IMR-90 (cell line): Measurements from ENCODE around the gene C7orf57. TPM values are rescaled to one million over a fixed set of nuclear protein-coding genes. Genes with fewer than 3 reads are reported as not detected.

Experiments
- ATAC-seq: fragments of 200-7000 bp; cut with Tn5 transposase; 2 replicates; pipeline ENCODE4 v1.9.1; 2020; ENCODE audit warnings: low read depth, mild to moderate bottlenecking, moderate library complexity
- BruUV-seq: library from RNA; stranded (reverse); fragments of 400-500 nt; replicated peaks from 2 replicates; lab custom pipeline; 2021; lab: Mats Ljungman, UMichigan
- CTCF ChIA-PET: fragments of 300-600 bp; formaldehyde crosslinking; extraction: SDS; loops from one replicate; lab custom pipeline; 2021; ENCODE audit warnings: antibody characterized with exemption; lab: Yijun Ruan, JAX
- POLR2A ChIA-PET: fragments of 300-600 bp; sonication (Branson Sonifier 250); formaldehyde crosslinking; loops from one replicate; lab custom pipeline; 2022; ENCODE audit warnings: antibody characterized with exemption; ENCODE audit not compliant: unreplicated experiment; lab: Charles Lee
- DNase-seq: peaks from one replicate; pipeline ENCODE4 v3.0.0; 2013
- H2AFZ ChIP-seq: replicated peaks from 2 replicates; pipeline ENCODE3; 2013; ENCODE audit warnings: low read length, mild to moderate bottlenecking; ENCODE audit not compliant: poor library complexity
- H2AK5ac ChIP-seq: 2 replicates; pipeline ENCODE4 v1.6.1; 2013; ENCODE audit warnings: low read depth, low read length, inconsistent platforms
- H2AK9ac ChIP-seq: replicated peaks from 2 replicates; pipeline ENCODE3; 2013; ENCODE audit warnings: mild to moderate bottlenecking, low read depth, low read length, moderate library complexity; ENCODE audit not compliant: poor library complexity
- H2BK120ac ChIP-seq: 2 replicates; pipeline ENCODE4 v1.6.1; 2013; ENCODE audit warnings: low read depth, low read length, inconsistent platforms
- H2BK15ac ChIP-seq: 3 replicates; pipeline ENCODE4 v1.6.1; 2013; ENCODE audit warnings: low read depth, low read length, inconsistent platforms
- H2BK20ac ChIP-seq: 2 replicates; pipeline ENCODE4 v1.6.1; 2013; ENCODE audit warnings: low read depth, mild to moderate bottlenecking, inconsistent platforms, low read length, moderate library complexity
- H2BK5ac ChIP-seq: 2 replicates; pipeline ENCODE4 v1.6.1; 2013; ENCODE audit warnings: mild to moderate bottlenecking, low read depth, low read length, inconsistent platforms; ENCODE audit not compliant: poor library complexity, severe bottlenecking
- H3K14ac ChIP-seq: replicated peaks from 2 replicates; pipeline ENCODE4 v1.6.1; 2013; ENCODE audit warnings: low read depth, low read length, inconsistent platforms
- H3K18ac ChIP-seq: 2 replicates; pipeline ENCODE4 v1.6.1; 2013; ENCODE audit warnings: low read depth, low read length, control low read depth
- H3K23ac ChIP-seq: 2 replicates; pipeline ENCODE4 v1.6.1; 2013; ENCODE audit warnings: low read depth, low read length, inconsistent platforms
- H3K27ac ChIP-seq: 2 replicates; pipeline ENCODE4 v1.5.1; 2013; ENCODE audit warnings: mild to moderate bottlenecking, control low read depth, low read length; ENCODE audit not compliant: insufficient read depth
- H3K27me3 ChIP-seq: 2 replicates; pipeline ENCODE4 v1.6.1; 2013; ENCODE audit warnings: low read length; ENCODE audit not compliant: control insufficient read depth, insufficient read depth
- H3K36me3 ChIP-seq: 2 replicates; pipeline ENCODE4 v1.6.1; 2013; ENCODE audit warnings: low read length, mixed read lengths; ENCODE audit not compliant: control insufficient read depth, insufficient read depth
- H3K4ac ChIP-seq: 2 replicates; pipeline ENCODE4 v1.6.1; 2013; ENCODE audit warnings: low read depth, low read length, inconsistent platforms
- H3K4me1 ChIP-seq: 2 replicates; pipeline ENCODE4 v1.6.1; 2013; ENCODE audit warnings: low read length, mixed read lengths; ENCODE audit not compliant: control insufficient read depth, insufficient read depth
- H3K4me2 ChIP-seq: 2 replicates; pipeline ENCODE4 v1.6.1; 2013; ENCODE audit warnings: low read depth, mild to moderate bottlenecking, control low read depth, low read length, moderate library complexity
- H3K4me3 ChIP-seq: 2 replicates; pipeline ENCODE4 v1.5.1; 2013; ENCODE audit warnings: low read depth, mild to moderate bottlenecking, control low read depth, low read length, moderate library complexity; ENCODE audit not compliant: insufficient read depth
- H3K56ac ChIP-seq: 2 replicates; pipeline ENCODE4 v1.6.1; 2013; ENCODE audit warnings: low read length, inconsistent platforms; ENCODE audit not compliant: insufficient read depth; ENCODE audit errors: extremely low read depth
- H3K79me1 ChIP-seq, 2 experiments: 2 replicates each; pipeline ENCODE4 v1.6.1; 2013; ENCODE audit warnings: low read length in 2 of 2, inconsistent platforms in 1 of 2, low read depth in 1 of 2
- H3K9ac ChIP-seq: 2 replicates; pipeline ENCODE4 v1.6.1; 2013; ENCODE audit warnings: low read depth, low read length, control low read depth
- H3K9me1 ChIP-seq: 2 replicates; pipeline ENCODE4 v1.6.1; 2013; ENCODE audit warnings: low read length, inconsistent platforms; ENCODE audit not compliant: insufficient read depth
- H3K9me3 ChIP-seq: 2 replicates; pipeline ENCODE4 v1.6.1; 2013; ENCODE audit warnings: low read length; ENCODE audit not compliant: control insufficient read depth, insufficient read depth
- H4K20me1 ChIP-seq: 2 replicates; pipeline ENCODE4 v1.6.1; 2013; ENCODE audit warnings: low read length, inconsistent platforms; ENCODE audit not compliant: insufficient read depth
- H4K5ac ChIP-seq: 2 replicates; pipeline ENCODE4 v1.6.1; 2013; ENCODE audit warnings: mild to moderate bottlenecking, low read depth, low read length, control low read depth
- H4K8ac ChIP-seq, 2 experiments: 2 replicates each; pipeline ENCODE4 v1.6.1; 2013; ENCODE audit warnings: low read depth in 2 of 2, low read length in 2 of 2, control low read depth in 1 of 2, inconsistent platforms in 1 of 2
- H4K91ac ChIP-seq: 2 replicates; pipeline ENCODE4 v1.6.1; 2013; ENCODE audit warnings: low read depth, low read length, inconsistent platforms; ENCODE audit not compliant: insufficient read depth
- CEBPB ChIP-seq: IDR thresholded peaks from 2 replicates; pipeline ENCODE4 v1.6.1; 2012; ENCODE audit warnings: low read depth, low read length, improper control_type of control experiment
- CTCF ChIP-seq: conservative IDR thresholded peaks from 2 replicates; pipeline ENCODE4 v1.5.1; 2012; ENCODE audit warnings: mild to moderate bottlenecking, low read depth, low read length, improper control_type of control experiment
- FOS ChIP-seq: fragments of 150-350 bp; IDR thresholded peaks from 2 replicates; pipeline ENCODE4 v1.6.1; 2016; ENCODE audit warnings: low read depth, low read length
- MAFK ChIP-seq: IDR thresholded peaks from 2 replicates; pipeline ENCODE4 v1.6.1; 2012; ENCODE audit warnings: low read depth, low read length, improper control_type of control experiment
- MAZ ChIP-seq: IDR thresholded peaks from 2 replicates; pipeline ENCODE4 v1.6.1; 2012; ENCODE audit warnings: low read depth, mild to moderate bottlenecking, low read length, improper control_type of control experiment, moderate library complexity, borderline replicate concordance
- MXI1 ChIP-seq: IDR thresholded peaks from 2 replicates; pipeline ENCODE4 v1.6.1; 2012; ENCODE audit warnings: low read depth, mild to moderate bottlenecking, low read length, moderate library complexity, borderline replicate concordance
- POLR2A ChIP-seq: IDR thresholded peaks from 2 replicates; pipeline ENCODE4 v1.6.1; 2012; ENCODE audit warnings: mild to moderate bottlenecking, low read depth, low read length
- RAD21 ChIP-seq: IDR thresholded peaks from 2 replicates; pipeline ENCODE4 v1.6.1; 2012; ENCODE audit warnings: low read length, improper control_type of control experiment
- RCOR1 ChIP-seq: IDR thresholded peaks from 2 replicates; pipeline ENCODE4 v1.6.1; 2012; ENCODE audit warnings: mild to moderate bottlenecking, low read length, improper control_type of control experiment; ENCODE audit not compliant: insufficient replicate concordance
- RFX5 ChIP-seq: IDR thresholded peaks from 2 replicates; pipeline ENCODE4 v1.8.0; 2012; ENCODE audit warnings: low read depth, mild to moderate bottlenecking, low read length, moderate library complexity
- SMC3 ChIP-seq: fragments of 150-350 bp; IDR thresholded peaks from 2 replicates; pipeline ENCODE4 v1.6.1; 2016; ENCODE audit warnings: low read depth, mild to moderate bottlenecking, antibody characterized with exemption, low read length, moderate library complexity
- WGBS, 2 experiments: methylation state at CpG; one replicate each; pipeline versions ENCODE4 v1.1.5 to v1.1.7; 2013; ENCODE audit warnings: missing lambda C conversion rate in 2 of 2; ENCODE audit not compliant: insufficient read length in 1 of 2; ENCODE audit errors: extremely low coverage in 2 of 2; 5-methylcytosine and 5-hydroxymethylcytosine counted together
- dilution Hi-C: fragments of 300-500 bp; cut with HindIII; formaldehyde crosslinking; loops from one replicate; pipeline ENCODE4 v1.14.3; 2018; ENCODE audit warnings: low sequenced_read_pairs; ENCODE audit not compliant: unreplicated experiment
- in situ Hi-C: fragments of 300-500 bp; cut with MboI; formaldehyde crosslinking; loops from 3 replicates; pipeline ENCODE4 v1.14.3; 2019; ENCODE audit warnings: low sequenced_read_pairs, inconsistent platforms, mixed read lengths
- intact Hi-C: fragments of 100-400 bp; cut with micrococcal nuclease; formaldehyde crosslinking; loops from 2 replicates; pipeline ENCODE4 v1.10.0; 2022
- polyA plus RNA-seq, 3 experiments: library from polyadenylated mRNA; depleted of rRNA; stranded (reverse); fragments of >200 nt; gene quantifications; 2 replicates each; pipeline ENCODE4 v1.2.3, GENCODE V29; 2012; ENCODE audit warnings: low replicate concordance in 1 of 3
- total RNA-seq: library from RNA; depleted of rRNA; stranded (reverse); fragments of >200 nt; gene quantifications from 2 replicates; pipeline ENCODE4 v1.2.3, GENCODE V29; 2012
- TF ChIP-seq, protein P1 (sequence below): fragments of 150-350 bp; IDR thresholded peaks from 2 replicates; pipeline ENCODE4 v1.6.1; 2017; ENCODE audit warnings: mild to moderate bottlenecking, antibody characterized with exemption, low read length, low read depth

The C7orf57 gene
- total and polyA plus RNA-seq, 2 of the 4 experiments (the other 2 are of a cell fraction): not detected

- no peak for TF ChIP-seq RCOR1
Measured at GRCh38 chr7:48091506-48092433, 56.4 kb downstream of the C7orf57 start (continued).

- ChIA-PET POLR2A (no interaction called here), CTCF (interaction anchor here (1.5 kb wide), 1 partner anchor 104 kb away, joined by 5 read pairs; no protein-coding TSS in a partner anchor)
- no peak overlapping the region; the same call in 1 of the 2 replicates for H3K23ac ChIP-seq
- intact Hi-C loops (no loop called here), in situ Hi-C loops (loop anchor here (10.0 kb wide), 1 partner anchor 110 kb away; no protein-coding TSS in a partner anchor), dilution Hi-C loops (no loop called here)
- no peaks in the 10 kb centered on the region for H3K27me3 ChIP-seq
- H4K8ac ChIP-seq: peak overlapping the region; percentile 29 to 62; a peak in 2 of 4 replicates
- H3K14ac ChIP-seq: no peak overlapping the region
- no peak overlapping the region for H2AFZ ChIP-seq
- peak overlapping the region; percentile 47; the same call in 1 of the 2 replicates for H3K27ac ChIP-seq
- no peak overlapping the region for H2BK15ac ChIP-seq
- H2AK5ac ChIP-seq: peak overlapping the region; percentile 72; the same call in 1 of the 2 replicates
- H2BK20ac ChIP-seq: peak overlapping the region; percentile 87
- no peaks in the 10 kb centered on the region for H4K20me1 ChIP-seq
- peaks cover 46 to 62% of the 10 kb centered on the region in 2 experiments for H3K79me1 ChIP-seq
- no TSS peak for BruUV-seq
- H4K91ac ChIP-seq: peak overlapping the region; percentile 30; the same call in 1 of the 2 replicates
- H3K4me3 ChIP-seq: no peak overlapping the region
- peaks cover 27% of the 10 kb centered on the region for H3K36me3 ChIP-seq
- peak overlapping the region; percentile 66; the same call in 1 of the 2 replicates for H3K18ac ChIP-seq
- H2BK120ac ChIP-seq: peak overlapping the region; percentile 62
- no peak overlapping the region for H4K5ac ChIP-seq
- peak overlapping the region; percentile 59 for H2BK5ac ChIP-seq
- no peak overlapping the region for H3K9ac ChIP-seq
- H3K9me1 ChIP-seq: peaks cover 23% of the 10 kb centered on the region
- ATAC-seq: peak; percentile 88
- H3K4me1 ChIP-seq: peaks cover 20% of the 10 kb centered on the region
- peak overlapping the region; percentile 30; the same call in 1 of the 2 replicates for H3K56ac ChIP-seq
- peak; percentile 76 for DNase-seq
- H3K9me3 ChIP-seq: no peaks in the 10 kb centered on the region
- WGBS, 2 experiments: no CpG with 5 or more reads among the region's 3 CpGs
- peak overlapping the region; percentile 46 for H2AK9ac ChIP-seq
- H3K4me2 ChIP-seq: peak overlapping the region; percentile 32; the same call in 1 of the 2 replicates
- peak overlapping the region; percentile 63 for H3K4ac ChIP-seq
- TF ChIP-seq RAD21 (no peak), FOS (no peak), MAFK (no peak), RCOR1 (no peak), SMC3 (no peak), POLR2A (no peak), MAZ (no peak), CEBPB (no peak), MXI1 (no peak), CTCF (no peak), RFX5 (no peak)
- TF ChIP-seq, protein P1, sequence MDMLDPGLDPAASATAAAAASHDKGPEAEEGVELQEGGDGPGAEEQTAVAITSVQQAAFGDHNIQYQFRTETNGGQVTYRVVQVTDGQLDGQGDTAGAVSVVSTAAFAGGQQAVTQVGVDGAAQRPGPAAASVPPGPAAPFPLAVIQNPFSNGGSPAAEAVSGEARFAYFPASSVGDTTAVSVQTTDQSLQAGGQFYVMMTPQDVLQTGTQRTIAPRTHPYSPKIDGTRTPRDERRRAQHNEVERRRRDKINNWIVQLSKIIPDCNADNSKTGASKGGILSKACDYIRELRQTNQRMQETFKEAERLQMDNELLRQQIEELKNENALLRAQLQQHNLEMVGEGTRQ: no peak
Measured at GRCh38 chr7:48094861-48095293, 59.5 kb downstream of the C7orf57 start.
